ENCODE data around the gene SCARB1. TPM values are rescaled to one million over a fixed set of nuclear protein-coding genes. Genes with fewer than 3 reads are reported as not detected.

The SCARB1 gene
- total RNA-seq, 1 experiment from 2014 or later, result 68.3 TPM

- TF ChIP-seq PRDM15 (CRISPR knock-in tag; IDR thresholded peaks at IDR 0.05) (no peak), TEAD4 (CRISPR knock-in tag; IDR thresholded peaks at IDR 0.05) (no peak), ZNF138 (CRISPR knock-in tag; conservative IDR thresholded peaks at IDR 0.05) (no peak), E2F5 (CRISPR knock-in tag; IDR thresholded peaks at IDR 0.05) (no peak), CREM (CRISPR knock-in tag; IDR thresholded peaks at IDR 0.05) (no peak)
- TF ChIP-seq, protein P1, sequence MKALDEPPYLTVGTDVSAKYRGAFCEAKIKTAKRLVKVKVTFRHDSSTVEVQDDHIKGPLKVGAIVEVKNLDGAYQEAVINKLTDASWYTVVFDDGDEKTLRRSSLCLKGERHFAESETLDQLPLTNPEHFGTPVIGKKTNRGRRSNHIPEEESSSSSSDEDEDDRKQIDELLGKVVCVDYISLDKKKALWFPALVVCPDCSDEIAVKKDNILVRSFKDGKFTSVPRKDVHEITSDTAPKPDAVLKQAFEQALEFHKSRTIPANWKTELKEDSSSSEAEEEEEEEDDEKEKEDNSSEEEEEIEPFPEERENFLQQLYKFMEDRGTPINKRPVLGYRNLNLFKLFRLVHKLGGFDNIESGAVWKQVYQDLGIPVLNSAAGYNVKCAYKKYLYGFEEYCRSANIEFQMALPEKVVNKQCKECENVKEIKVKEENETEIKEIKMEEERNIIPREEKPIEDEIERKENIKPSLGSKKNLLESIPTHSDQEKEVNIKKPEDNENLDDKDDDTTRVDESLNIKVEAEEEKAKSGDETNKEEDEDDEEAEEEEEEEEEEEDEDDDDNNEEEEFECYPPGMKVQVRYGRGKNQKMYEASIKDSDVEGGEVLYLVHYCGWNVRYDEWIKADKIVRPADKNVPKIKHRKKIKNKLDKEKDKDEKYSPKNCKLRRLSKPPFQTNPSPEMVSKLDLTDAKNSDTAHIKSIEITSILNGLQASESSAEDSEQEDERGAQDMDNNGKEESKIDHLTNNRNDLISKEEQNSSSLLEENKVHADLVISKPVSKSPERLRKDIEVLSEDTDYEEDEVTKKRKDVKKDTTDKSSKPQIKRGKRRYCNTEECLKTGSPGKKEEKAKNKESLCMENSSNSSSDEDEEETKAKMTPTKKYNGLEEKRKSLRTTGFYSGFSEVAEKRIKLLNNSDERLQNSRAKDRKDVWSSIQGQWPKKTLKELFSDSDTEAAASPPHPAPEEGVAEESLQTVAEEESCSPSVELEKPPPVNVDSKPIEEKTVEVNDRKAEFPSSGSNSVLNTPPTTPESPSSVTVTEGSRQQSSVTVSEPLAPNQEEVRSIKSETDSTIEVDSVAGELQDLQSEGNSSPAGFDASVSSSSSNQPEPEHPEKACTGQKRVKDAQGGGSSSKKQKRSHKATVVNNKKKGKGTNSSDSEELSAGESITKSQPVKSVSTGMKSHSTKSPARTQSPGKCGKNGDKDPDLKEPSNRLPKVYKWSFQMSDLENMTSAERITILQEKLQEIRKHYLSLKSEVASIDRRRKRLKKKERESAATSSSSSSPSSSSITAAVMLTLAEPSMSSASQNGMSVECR (CRISPR knock-in tag; IDR thresholded peaks at IDR 0.05; ENCODE audit: borderline replicate concordance), result no peak
These were observed 21.5 kb downstream of the SCARB1 start (continued) for GRCh38 chr12:124842073-124842749.

DNA sequence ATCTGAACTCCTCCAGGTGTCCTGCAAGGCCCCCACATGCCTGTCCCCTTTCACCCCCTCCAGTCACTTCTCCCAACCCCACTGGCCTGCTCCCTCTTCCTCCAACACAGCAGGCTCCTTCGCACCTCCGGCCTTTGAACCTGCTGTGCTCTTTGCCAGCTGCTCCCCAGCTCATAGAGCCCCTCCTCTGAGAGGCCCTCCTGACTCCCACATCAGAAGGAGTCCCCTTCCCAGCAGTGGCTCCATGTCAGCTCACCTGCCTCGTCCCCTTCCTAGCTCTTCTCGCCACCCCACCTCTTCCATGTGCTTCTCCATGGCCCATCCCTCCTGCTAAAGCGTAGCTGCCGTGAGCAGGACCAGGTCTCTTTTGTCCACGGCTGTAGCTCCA, 22.1 kb downstream of the SCARB1 start:
- no peak for DNase-seq (ENCODE audit: low spot score)
- H3K9me3 Mint-ChIP-seq, result no peaks in the 10 kb centered on the region
- H3K4me3 Mint-ChIP-seq, result no peak overlapping the region
- ChIA-PET POLR2A (interaction anchor here (0.5 kb wide), 1 partner anchor 9 kb away, joined by 4 read pairs; no protein-coding TSS in a partner anchor), CTCF (interaction anchor here (0.6 to 1.9 kb wide), 4 partner anchors 65 to 579 kb away, joined by 3 to 10 read pairs (median 6); no protein-coding TSS in a partner anchor)
- H3K27ac Mint-ChIP-seq, result no peak overlapping the region
- TF ChIP-seq FOXK1 (CRISPR knock-in tag; IDR thresholded peaks at IDR 0.05) (no peak), STAT6 (CRISPR knock-in tag; conservative IDR thresholded peaks at IDR 0.05; ENCODE audit: low read depth) (no peak), JAZF1 (CRISPR knock-in tag; IDR thresholded peaks at IDR 0.05) (no peak), CBFB (CRISPR knock-in tag; IDR thresholded peaks at IDR 0.05; ENCODE audit: low read depth) (no peak), FOXP1 (CRISPR knock-in tag; IDR thresholded peaks at IDR 0.05; ENCODE audit: borderline replicate concordance) (no peak), GABPB1 (CRISPR knock-in tag; IDR thresholded peaks at IDR 0.05) (no peak), CREM (CRISPR knock-in tag; IDR thresholded peaks at IDR 0.05) (no peak), NR3C1 (CRISPR knock-in tag; conservative IDR thresholded peaks at IDR 0.05; ENCODE audit: low read depth) (no peak), SP1 (CRISPR knock-in tag; conservative IDR thresholded peaks at IDR 0.05) (no peak)
- TF ChIP-seq, protein P2, sequence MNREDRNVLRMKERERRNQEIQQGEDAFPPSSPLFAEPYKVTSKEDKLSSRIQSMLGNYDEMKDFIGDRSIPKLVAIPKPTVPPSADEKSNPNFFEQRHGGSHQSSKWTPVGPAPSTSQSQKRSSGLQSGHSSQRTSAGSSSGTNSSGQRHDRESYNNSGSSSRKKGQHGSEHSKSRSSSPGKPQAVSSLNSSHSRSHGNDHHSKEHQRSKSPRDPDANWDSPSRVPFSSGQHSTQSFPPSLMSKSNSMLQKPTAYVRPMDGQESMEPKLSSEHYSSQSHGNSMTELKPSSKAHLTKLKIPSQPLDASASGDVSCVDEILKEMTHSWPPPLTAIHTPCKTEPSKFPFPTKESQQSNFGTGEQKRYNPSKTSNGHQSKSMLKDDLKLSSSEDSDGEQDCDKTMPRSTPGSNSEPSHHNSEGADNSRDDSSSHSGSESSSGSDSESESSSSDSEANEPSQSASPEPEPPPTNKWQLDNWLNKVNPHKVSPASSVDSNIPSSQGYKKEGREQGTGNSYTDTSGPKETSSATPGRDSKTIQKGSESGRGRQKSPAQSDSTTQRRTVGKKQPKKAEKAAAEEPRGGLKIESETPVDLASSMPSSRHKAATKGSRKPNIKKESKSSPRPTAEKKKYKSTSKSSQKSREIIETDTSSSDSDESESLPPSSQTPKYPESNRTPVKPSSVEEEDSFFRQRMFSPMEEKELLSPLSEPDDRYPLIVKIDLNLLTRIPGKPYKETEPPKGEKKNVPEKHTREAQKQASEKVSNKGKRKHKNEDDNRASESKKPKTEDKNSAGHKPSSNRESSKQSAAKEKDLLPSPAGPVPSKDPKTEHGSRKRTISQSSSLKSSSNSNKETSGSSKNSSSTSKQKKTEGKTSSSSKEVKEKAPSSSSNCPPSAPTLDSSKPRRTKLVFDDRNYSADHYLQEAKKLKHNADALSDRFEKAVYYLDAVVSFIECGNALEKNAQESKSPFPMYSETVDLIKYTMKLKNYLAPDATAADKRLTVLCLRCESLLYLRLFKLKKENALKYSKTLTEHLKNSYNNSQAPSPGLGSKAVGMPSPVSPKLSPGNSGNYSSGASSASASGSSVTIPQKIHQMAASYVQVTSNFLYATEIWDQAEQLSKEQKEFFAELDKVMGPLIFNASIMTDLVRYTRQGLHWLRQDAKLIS (CRISPR knock-in tag; IDR thresholded peaks at IDR 0.05; ENCODE audit: borderline replicate concordance), result no peak
- 0 out of 2 replicates have a peak, but pooled peaks cover 3% of the 10 kb centered on the region for H3K36me3 Mint-ChIP-seq
- no peaks in the 10 kb centered on the region for H3K27me3 Mint-ChIP-seq (ENCODE audit: low read depth)
- peaks cover 26% of the 10 kb centered on the region for H3K4me1 Mint-ChIP-seq
- ATAC-seq, result no peak

Measured in WTC11 (cell line).